Effector memory CD4-positive, alpha-beta T cell (primary cell): ENCODE results near the gene TRAIP.

Experiments used
- DNase-seq, 3 donors: peaks; one replicate each; pipeline ENCODE4 v3.0.0-alpha.2; 2020
- H3K27ac ChIP-seq: 2 replicates; pipeline ENCODE4 v1.7.0; 2013; ENCODE audit warnings: mild to moderate bottlenecking, low read length, moderate library complexity; ENCODE audit not compliant: insufficient read depth, poor library complexity, severe bottlenecking
- H3K27me3 ChIP-seq: replicated peaks from 2 replicates; pipeline ENCODE4 v1.7.0; 2013; ENCODE audit warnings: mild to moderate bottlenecking, low read length; ENCODE audit not compliant: insufficient read depth, control insufficient read depth, poor library complexity, severe bottlenecking
- H3K36me3 ChIP-seq: 2 replicates; pipeline ENCODE4 v1.7.0; 2013; ENCODE audit warnings: mild to moderate bottlenecking, low read length, moderate library complexity; ENCODE audit not compliant: control insufficient read depth, insufficient read depth
- H3K4me1 ChIP-seq: 2 replicates; pipeline ENCODE4 v1.7.0; 2013; ENCODE audit warnings: low read length, mild to moderate bottlenecking; ENCODE audit not compliant: control insufficient read depth, insufficient read depth, poor library complexity, severe bottlenecking
- H3K4me3 ChIP-seq: 2 replicates; pipeline ENCODE4 v1.7.0; 2013; ENCODE audit warnings: low read length, low read depth, mild to moderate bottlenecking; ENCODE audit not compliant: insufficient read depth, poor library complexity, severe bottlenecking
- H3K9me3 ChIP-seq: 2 replicates; pipeline ENCODE4 v1.7.0; 2013; ENCODE audit warnings: mild to moderate bottlenecking, low read length, moderate library complexity; ENCODE audit not compliant: control insufficient read depth

TRAIP gene

DNA sequence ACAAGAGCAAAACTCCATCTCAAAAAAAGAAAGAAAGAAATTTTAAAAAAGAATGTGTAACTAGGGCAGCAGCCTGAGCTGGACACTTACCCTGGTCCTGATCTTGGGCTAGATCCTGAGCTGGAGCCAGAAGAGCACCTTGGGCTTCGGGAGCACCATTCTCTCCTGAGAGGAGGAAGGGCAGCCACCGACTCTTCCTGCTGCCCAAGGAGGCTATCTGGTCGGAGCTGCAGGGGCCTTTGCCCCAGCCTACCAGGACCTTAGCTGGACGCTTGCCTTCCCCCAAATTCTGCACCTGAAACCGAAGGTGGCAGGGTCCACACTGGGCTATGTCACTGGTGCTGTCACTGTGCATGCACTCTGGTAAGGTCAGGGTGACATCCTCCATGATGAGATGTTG, 20.2 kb upstream of the TRAIP start:
- peaks cover 7% of the 10 kb centered on the region for H3K4me1 ChIP-seq
- DNase-seq: no peak

DNA sequence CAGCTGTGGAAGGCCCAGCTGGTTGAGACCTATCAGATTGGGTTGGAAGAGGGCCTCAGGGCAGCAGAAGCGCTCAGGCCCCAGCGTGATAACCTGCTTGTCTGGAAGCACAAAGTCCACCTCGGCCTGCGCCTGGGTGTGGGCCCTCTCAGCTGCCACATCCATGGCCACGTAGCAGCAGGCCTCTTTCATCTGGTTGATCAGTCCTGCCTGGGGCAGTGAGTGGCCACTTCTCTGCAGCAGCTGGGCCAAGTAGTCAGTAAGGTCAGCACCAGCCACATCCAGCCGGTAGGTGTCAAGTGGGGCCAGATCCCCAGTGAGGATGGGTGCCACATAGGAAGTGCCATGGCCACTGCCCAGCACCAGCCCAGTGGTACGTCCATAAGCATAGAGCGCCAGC, 17.3 kb upstream of the TRAIP start:
- H3K4me1 ChIP-seq: peaks cover 16% of the 10 kb centered on the region
- H3K27ac ChIP-seq: no peak overlapping the region

More for the DNA sequence above, 20.2 kb upstream of the TRAIP start:
- Histone ChIP-seq H3K9me3 (no peaks in the 10 kb centered on the region), H3K27ac (no peak overlapping the region), H3K36me3 (no peaks in the 10 kb centered on the region), H3K4me3 (no peak overlapping the region), H3K27me3 (no peaks in the 10 kb centered on the region)

GRCh38 chr3:49872801-49873281, 16.5 kb upstream of the TRAIP start:
- Histone ChIP-seq H3K4me1 (peaks cover 16% of the 10 kb centered on the region), H3K4me3 (no peak overlapping the region), H3K27ac (no peak overlapping the region), H3K36me3 (no peaks in the 10 kb centered on the region), H3K27me3 (peaks cover 23% of the 10 kb centered on the region), H3K9me3 (no peaks in the 10 kb centered on the region)
- DNase-seq: peak; percentile 13 to 19 (median 16)

More for the DNA sequence above, 17.3 kb upstream of the TRAIP start:
- Histone ChIP-seq H3K27me3 (peaks cover 16% of the 10 kb centered on the region), H3K4me3 (no peak overlapping the region), H3K36me3 (no peaks in the 10 kb centered on the region), H3K9me3 (no peaks in the 10 kb centered on the region)
- no peak for DNase-seq

GRCh38 chr3:49871531-49872153, 15.3 kb upstream of the TRAIP start:
- DNase-seq: no peak
- Histone ChIP-seq H3K27ac (no peak overlapping the region), H3K4me1 (peaks cover 16% of the 10 kb centered on the region), H3K27me3 (peaks cover 27% of the 10 kb centered on the region), H3K9me3 (no peaks in the 10 kb centered on the region), H3K36me3 (no peaks in the 10 kb centered on the region), H3K4me3 (no peak overlapping the region)

GRCh38 chr3:49869525-49870126, 13.3 kb upstream of the TRAIP start, which contains the start of gene CAMKV:
TSS of gene CAMKV (minus strand) at chr3:49869906. CDS start at chr3:49862388, 7,518 bp downstream.
- Histone ChIP-seq H3K27ac (no peak within 1 kb of the TSS), H3K36me3 (no peaks in the 10 kb centered on the region), H3K27me3 (peaks cover 27% of the 10 kb centered on the region), H3K4me3 (peak within 1 kb of the TSS; percentile 43), H3K4me1 (peaks cover 16% of the 10 kb centered on the region), H3K9me3 (no peaks in the 10 kb centered on the region)
- no peak for DNase-seq

DNA sequence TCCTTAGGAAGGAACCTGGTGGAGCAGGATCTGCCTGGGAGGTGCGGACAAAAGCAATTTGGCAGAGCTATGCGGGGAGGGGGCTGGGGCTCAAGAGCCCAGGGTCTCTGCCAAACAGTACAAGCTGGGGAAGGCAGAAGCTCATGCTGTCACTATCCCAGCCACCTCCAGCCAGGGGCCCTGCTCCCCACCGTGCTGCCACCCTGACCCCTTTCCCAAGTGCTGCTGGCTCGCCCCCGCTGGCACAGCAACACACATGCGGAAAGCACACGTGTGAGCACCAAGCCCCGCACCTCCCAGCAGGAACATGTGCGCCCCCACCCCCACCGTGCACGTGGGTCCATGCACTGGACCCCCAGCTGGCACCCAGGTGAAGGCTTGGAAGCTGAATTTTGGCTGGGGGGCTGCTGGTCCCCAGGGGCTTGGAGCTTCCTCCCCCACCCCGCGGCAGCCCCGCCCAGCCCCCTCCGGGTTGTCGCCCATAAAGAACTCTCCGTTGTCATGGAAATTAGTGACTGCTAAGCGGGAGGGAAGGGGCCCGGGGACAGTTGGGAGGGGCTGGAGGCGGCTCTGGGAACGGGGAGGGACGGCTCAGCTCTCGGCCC, 12.6 kb upstream of the TRAIP start:
- no peak overlapping the region for H3K27ac ChIP-seq
- H3K4me3 ChIP-seq: peak overlapping the region; percentile 43
- H3K4me1 ChIP-seq: peaks cover 16% of the 10 kb centered on the region
- H3K9me3 ChIP-seq: no peaks in the 10 kb centered on the region
- H3K36me3 ChIP-seq: no peaks in the 10 kb centered on the region
- peaks cover 27% of the 10 kb centered on the region for H3K27me3 ChIP-seq
- DNase-seq: no peak

GRCh38 chr3:49867871-49868321, 11.5 kb upstream of the TRAIP start:
- no peak overlapping the region for H3K27ac ChIP-seq
- peaks cover 27% of the 10 kb centered on the region for H3K27me3 ChIP-seq
- DNase-seq: no peak
- no peaks in the 10 kb centered on the region for H3K9me3 ChIP-seq
- H3K4me1 ChIP-seq: peaks cover 14% of the 10 kb centered on the region
- H3K4me3 ChIP-seq: no peak overlapping the region
- no peaks in the 10 kb centered on the region for H3K36me3 ChIP-seq

- Histone ChIP-seq H3K27me3 (peaks cover 27% of the 10 kb centered on the region), H3K4me3 (no peak overlapping the region), H3K4me1 (peaks cover 9% of the 10 kb centered on the region), H3K9me3 (no peaks in the 10 kb centered on the region), H3K36me3 (no peaks in the 10 kb centered on the region), H3K27ac (no peak overlapping the region)
- DNase-seq: no peak
Observed at GRCh38 chr3:49867400-49867799, 11.0 kb upstream of the TRAIP start.

DNA sequence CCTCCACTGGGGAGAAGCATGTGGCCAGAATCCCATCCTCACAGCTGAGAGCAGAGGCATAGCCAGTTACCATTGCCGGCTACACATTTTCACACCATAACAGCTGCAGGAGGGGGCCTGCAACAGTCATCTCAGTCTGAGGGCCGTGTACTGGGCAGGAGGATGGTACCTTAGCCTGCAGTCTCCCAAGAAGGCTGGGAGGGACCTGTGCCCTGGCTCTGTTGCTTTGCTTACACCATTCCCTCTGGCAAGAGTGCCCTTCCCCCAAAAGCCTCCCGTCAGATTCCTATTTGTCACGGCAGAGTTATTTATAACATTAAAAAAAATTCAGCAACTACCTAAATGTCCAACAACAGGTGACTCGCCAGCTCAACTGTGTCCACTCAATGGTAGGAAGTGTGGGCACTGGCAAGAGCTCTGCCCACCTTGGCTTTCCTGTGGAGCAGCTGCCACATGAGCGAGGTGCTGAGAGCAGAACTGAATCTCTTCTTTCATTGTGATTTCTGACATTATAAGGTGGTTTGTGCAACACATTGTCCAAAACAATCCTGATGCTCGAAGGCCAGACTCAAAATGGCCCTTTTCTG, 8.9 kb upstream of the TRAIP start:
- peaks cover 9% of the 10 kb centered on the region for H3K4me1 ChIP-seq
- no peak overlapping the region for H3K4me3 ChIP-seq
- no peaks in the 10 kb centered on the region for H3K9me3 ChIP-seq
- no peak overlapping the region for H3K27ac ChIP-seq
- no peak for DNase-seq
- no peaks in the 10 kb centered on the region for H3K36me3 ChIP-seq
- H3K27me3 ChIP-seq: peaks cover 27% of the 10 kb centered on the region

- no peaks in the 10 kb centered on the region for H3K9me3 ChIP-seq
- H3K4me1 ChIP-seq: peaks cover 8% of the 10 kb centered on the region
- no peak for DNase-seq
- peaks cover 21% of the 10 kb centered on the region for H3K27me3 ChIP-seq
- H3K27ac ChIP-seq: no peak overlapping the region
- no peak overlapping the region for H3K4me3 ChIP-seq
- H3K36me3 ChIP-seq: no peaks in the 10 kb centered on the region
Observed at GRCh38 chr3:49864505-49864904, 8.1 kb upstream of the TRAIP start.
